Neutrophil (primary cell): ENCODE measurements around the gene CCDC50.

Experiments used
- H3K27ac ChIP-seq: fragments of 200-600 bp; sonication (generic); 2 replicates; pipeline ENCODE4 v1.5.1; 2016; ENCODE audit warnings: mild to moderate bottlenecking, moderate library complexity
- H3K27me3 ChIP-seq: fragments of 200-600 bp; sonication (generic); 2 replicates; pipeline ENCODE4 v1.6.0; 2016; ENCODE audit warnings: mild to moderate bottlenecking
- H3K36me3 ChIP-seq: fragments of 200-600 bp; sonication (generic); 2 replicates; pipeline ENCODE4 v1.5.1; 2017
- H3K4me1 ChIP-seq, 2 experiments: fragments of 200-600 bp in 1 of 2; sonication (generic) in 1 of 2; 1 replicate in 1 of 2; 2 replicates in 1 of 2; pipeline versions ENCODE4 v1.5.1 to v1.6.1; 2013 to 2016; ENCODE audit warnings: low read depth in 1 of 2, low read length in 1 of 2, mild to moderate bottlenecking in 1 of 2, moderate library complexity in 1 of 2; ENCODE audit not compliant: control insufficient read depth in 1 of 2, insufficient read depth in 1 of 2
- H3K4me3 ChIP-seq, 2 experiments: fragments of 200-600 bp in 1 of 2; sonication (generic) in 1 of 2; 1 replicate in 1 of 2; 2 replicates in 1 of 2; pipeline ENCODE4 v1.5.1; 2013 to 2016; ENCODE audit warnings: low read depth in 1 of 2, low read length in 1 of 2, mild to moderate bottlenecking in 1 of 2, moderate library complexity in 1 of 2
- H3K9me3 ChIP-seq: fragments of 200-600 bp; sonication (generic); 2 replicates; pipeline ENCODE4 v1.5.1; 2016
- TF ChIP-seq, protein P1 (sequence below): fragments of 200-600 bp; sonication (generic); IDR thresholded peaks from 2 replicates; pipeline ENCODE4 v1.5.1; 2016; ENCODE audit warnings: antibody characterized with exemption

CCDC50 gene

DNA sequence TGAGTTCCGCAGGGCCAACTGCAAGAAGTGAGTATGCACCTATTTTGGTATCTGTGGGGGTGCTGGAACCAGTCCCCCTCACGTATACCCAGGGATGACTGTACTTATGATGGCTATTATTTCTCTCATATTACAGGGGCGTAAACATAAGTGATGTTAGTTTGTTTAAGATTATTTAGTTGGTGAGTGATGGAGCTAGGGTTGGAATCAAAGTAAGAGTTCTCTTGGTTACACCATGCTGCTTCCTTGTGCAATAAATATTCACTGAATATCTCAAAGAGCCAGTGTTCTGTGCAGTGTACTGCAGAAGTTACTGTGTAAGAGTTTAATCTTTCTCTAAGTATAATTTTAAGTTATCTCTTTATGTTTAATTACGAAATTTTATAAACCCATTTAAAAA, 13.9 kb downstream of the CCDC50 start:
- H3K4me3 ChIP-seq = no peak overlapping the region
- no peaks in the 10 kb centered on the region for H3K27me3 ChIP-seq
- TF ChIP-seq, protein P1, sequence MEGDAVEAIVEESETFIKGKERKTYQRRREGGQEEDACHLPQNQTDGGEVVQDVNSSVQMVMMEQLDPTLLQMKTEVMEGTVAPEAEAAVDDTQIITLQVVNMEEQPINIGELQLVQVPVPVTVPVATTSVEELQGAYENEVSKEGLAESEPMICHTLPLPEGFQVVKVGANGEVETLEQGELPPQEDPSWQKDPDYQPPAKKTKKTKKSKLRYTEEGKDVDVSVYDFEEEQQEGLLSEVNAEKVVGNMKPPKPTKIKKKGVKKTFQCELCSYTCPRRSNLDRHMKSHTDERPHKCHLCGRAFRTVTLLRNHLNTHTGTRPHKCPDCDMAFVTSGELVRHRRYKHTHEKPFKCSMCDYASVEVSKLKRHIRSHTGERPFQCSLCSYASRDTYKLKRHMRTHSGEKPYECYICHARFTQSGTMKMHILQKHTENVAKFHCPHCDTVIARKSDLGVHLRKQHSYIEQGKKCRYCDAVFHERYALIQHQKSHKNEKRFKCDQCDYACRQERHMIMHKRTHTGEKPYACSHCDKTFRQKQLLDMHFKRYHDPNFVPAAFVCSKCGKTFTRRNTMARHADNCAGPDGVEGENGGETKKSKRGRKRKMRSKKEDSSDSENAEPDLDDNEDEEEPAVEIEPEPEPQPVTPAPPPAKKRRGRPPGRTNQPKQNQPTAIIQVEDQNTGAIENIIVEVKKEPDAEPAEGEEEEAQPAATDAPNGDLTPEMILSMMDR = no peak
- H3K27ac ChIP-seq = no peak overlapping the region
- H3K9me3 ChIP-seq = no peaks in the 10 kb centered on the region
- no peaks in the 10 kb centered on the region for H3K36me3 ChIP-seq
- no peaks in the 10 kb centered on the region for H3K4me1 ChIP-seq

DNA sequence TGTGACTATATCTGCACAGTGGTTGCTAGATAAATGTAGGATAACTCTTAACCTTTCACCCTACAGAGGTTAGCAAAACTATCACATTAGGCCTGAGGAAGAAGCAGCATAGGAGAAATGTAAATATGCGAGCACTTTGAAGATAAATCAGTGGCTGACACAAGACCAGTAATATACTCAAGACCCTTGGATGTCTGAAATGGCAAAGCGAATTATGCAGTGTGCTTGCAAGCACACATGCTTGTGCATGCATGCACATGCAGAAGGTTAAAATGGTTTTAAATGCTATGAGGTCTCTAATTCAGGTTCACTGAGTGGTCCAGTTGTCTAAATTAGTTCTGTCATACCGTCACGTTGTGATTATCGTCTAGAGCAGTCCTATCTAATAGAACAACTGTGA, 14.7 kb downstream of the CCDC50 start:
- H3K9me3 ChIP-seq = no peaks in the 10 kb centered on the region

DNA sequence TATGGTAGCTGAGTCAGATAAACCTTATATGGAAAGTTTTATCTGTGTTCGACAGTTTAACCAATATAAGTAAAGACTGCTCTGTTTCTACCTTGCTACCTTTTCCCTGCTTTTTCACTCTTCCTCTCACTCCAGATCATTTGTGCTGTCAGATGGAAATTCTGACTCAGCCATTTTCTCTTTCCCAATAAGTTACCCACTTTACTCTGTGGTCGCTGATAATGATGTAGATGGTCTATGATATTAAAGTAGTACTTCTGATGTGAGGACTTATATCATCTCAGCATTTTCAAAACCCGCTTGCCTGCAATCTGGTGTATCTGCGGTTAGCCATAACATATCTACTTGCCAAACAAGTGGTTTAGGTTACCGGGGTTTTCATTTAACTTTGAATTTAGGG, 16.1 kb downstream of the CCDC50 start:
- TF ChIP-seq, protein P1 = no peak
- no peaks in the 10 kb centered on the region for H3K4me1 ChIP-seq
- no peak overlapping the region for H3K4me3 ChIP-seq

More for the DNA sequence above, 14.7 kb downstream of the CCDC50 start:
- Histone ChIP-seq H3K27me3 (no peaks in the 10 kb centered on the region), H3K27ac (no peak overlapping the region), H3K4me3 (no peak overlapping the region), H3K4me1 (no peaks in the 10 kb centered on the region), H3K36me3 (no peaks in the 10 kb centered on the region)
- TF ChIP-seq, protein P1 = no peak

DNA sequence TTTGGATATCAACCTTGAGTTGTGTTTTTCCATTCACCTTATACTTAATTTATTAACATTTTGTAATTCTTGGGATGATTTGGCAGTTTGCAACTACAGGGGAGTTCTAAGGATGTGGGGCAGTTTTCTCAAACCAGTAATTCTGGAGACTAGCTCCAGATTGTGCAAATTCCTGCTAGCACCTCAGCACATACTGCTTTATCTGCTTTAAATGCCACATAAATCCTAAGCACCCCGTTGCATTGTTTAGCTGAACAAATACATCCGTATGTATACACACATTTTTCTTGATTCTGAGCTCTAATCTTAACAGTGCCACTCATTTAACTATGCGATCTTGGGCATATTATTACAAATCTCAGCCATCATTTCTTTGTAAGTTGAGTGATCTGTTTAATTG, 18.0 kb downstream of the CCDC50 start:
- H3K4me3 ChIP-seq = no peak overlapping the region
- H3K9me3 ChIP-seq = no peaks in the 10 kb centered on the region
- H3K36me3 ChIP-seq = no peaks in the 10 kb centered on the region
- H3K27me3 ChIP-seq = no peaks in the 10 kb centered on the region
- TF ChIP-seq, protein P1 = no peak
- no peaks in the 10 kb centered on the region for H3K4me1 ChIP-seq
- H3K27ac ChIP-seq = no peak overlapping the region

More for the DNA sequence above, 16.1 kb downstream of the CCDC50 start:
- no peaks in the 10 kb centered on the region for H3K36me3 ChIP-seq
- H3K9me3 ChIP-seq = no peaks in the 10 kb centered on the region
- no peaks in the 10 kb centered on the region for H3K27me3 ChIP-seq
- H3K27ac ChIP-seq = no peak overlapping the region

DNA sequence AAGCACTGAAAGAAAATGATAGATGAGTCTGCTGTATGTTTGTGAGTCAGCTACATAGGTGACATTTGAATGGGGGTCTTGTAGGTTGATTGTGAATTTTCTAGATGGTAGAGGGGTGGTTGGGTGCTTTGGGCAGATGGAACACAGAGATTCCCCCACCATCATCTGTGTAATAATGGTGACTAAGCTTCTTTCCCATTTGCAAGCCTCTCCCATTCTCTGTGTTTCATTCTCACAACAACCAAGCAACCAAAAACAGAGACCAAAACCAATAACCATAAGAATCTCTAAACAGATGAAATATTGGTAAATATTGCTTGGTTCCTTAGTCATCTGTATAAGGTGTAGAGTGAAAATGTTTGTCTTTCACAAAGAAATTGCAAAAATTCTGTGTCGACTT, 18.9 kb downstream of the CCDC50 start:
- Histone ChIP-seq H3K36me3 (no peaks in the 10 kb centered on the region), H3K9me3 (no peaks in the 10 kb centered on the region), H3K4me3 (no peak overlapping the region), H3K27me3 (no peaks in the 10 kb centered on the region), H3K4me1 (no peaks in the 10 kb centered on the region), H3K27ac (no peak overlapping the region)
- TF ChIP-seq, protein P1 = no peak
